ENCODE data around the gene SACM1L. TPM values are rescaled to one million over a fixed set of nuclear protein-coding genes. Genes with fewer than 3 reads are reported as not detected.

The SACM1L gene
- total and polyA plus RNA-seq, 2 of the 8 experiments (the other 6 are each of a cell fraction or from before 2014, with no cell fraction given) = 20.1 to 61.0 TPM

- Histone ChIP-seq H3K9ac (replicated peaks in 1 of 4; ENCODE audit: extremely low read depth in 1 of 4, low read depth in 3 of 4, low read length in 3 of 4) (no peak overlapping the region), H3K18ac (ENCODE audit: extremely low read depth, low read length) (no peak overlapping the region), H2BK5ac (ENCODE audit: low read depth, low read length) (no peak overlapping the region), H3K4ac (replicated peaks; ENCODE audit: insufficient read length, low read depth, low read length) (no peak overlapping the region), H3K14ac (ENCODE audit: insufficient read length) (no peak overlapping the region), H2BK20ac (ENCODE audit: low read length) (no peak overlapping the region), H3K9me3 (ENCODE audit: insufficient read depth in 2 of 2, low read depth in 1 of 2, low read length in 1 of 2) (no peaks in the 10 kb centered on the region), H3K23ac (ENCODE audit: insufficient read length) (no peak overlapping the region), H2BK120ac (replicated peaks; ENCODE audit: low read depth, low read length) (no peak overlapping the region), H2BK12ac (ENCODE audit: low read depth, low read length) (no peak overlapping the region), H3K4me1 (replicated peaks in 1 of 4; ENCODE audit: control insufficient read depth in 3 of 4, insufficient read depth in 4 of 4, low read length in 3 of 4) (peaks cover 5 to 20% (median 13%) of the 10 kb centered on the region in 4 experiments), H3K56ac (replicated peaks; ENCODE audit: insufficient read length, low read depth, low read length) (no peak overlapping the region), H2AFZ (ENCODE audit: low read length) (no peak overlapping the region), H4K91ac (replicated peaks; ENCODE audit: insufficient read length, low read length) (no peak overlapping the region), H3K27me3 (replicated peaks in 1 of 4; ENCODE audit: control insufficient read depth in 3 of 4, extremely low read depth in 1 of 4, insufficient read depth in 3 of 4, low read length in 3 of 4) (no peaks in the 10 kb centered on the region), H3K79me1 (ENCODE audit: low read depth, low read length) (no peaks in the 10 kb centered on the region; the same call in 1 of the 2 replicates), H3K4me3 (ENCODE audit: extremely low read depth in 1 of 4, insufficient read depth in 2 of 4, low read depth in 3 of 4, low read length in 4 of 4) (no peak overlapping the region), H3K23me2 (ENCODE audit: low read depth, low read length) (no peaks in the 10 kb centered on the region), H2AK5ac (ENCODE audit: low read depth, low read length) (no peak overlapping the region), H3K79me2 (ENCODE audit: control insufficient read depth in 1 of 2, insufficient read depth in 2 of 2, low read length in 2 of 2) (no peaks in the 10 kb centered on the region), H4K20me1 (replicated peaks in 1 of 2; ENCODE audit: control insufficient read depth in 1 of 2, insufficient read depth in 2 of 2, low read length in 2 of 2) (peaks cover 0 to 4% of the 10 kb centered on the region in 2 experiments), H4K5ac (ENCODE audit: insufficient read length, low read depth, low read length) (no peak overlapping the region), H2BK15ac (ENCODE audit: low read length) (no peak overlapping the region), H4K8ac (ENCODE audit: extremely low read depth, insufficient read depth, low read length) (no peak overlapping the region), H3K36me3 (ENCODE audit: control insufficient read depth in 2 of 4, insufficient read depth in 4 of 4, low read length in 3 of 4) (peaks cover 17 to 86% (median 39%) of the 10 kb centered on the region in 4 experiments), H3K27ac (ENCODE audit: low read depth, low read length) (no peak overlapping the region), H3K4me2 (ENCODE audit: insufficient read depth in 1 of 2, low read depth in 2 of 2, low read length in 2 of 2) (no peak overlapping the region)
- FAIRE-seq (no peak), DNase-seq (ENCODE audit: low read depth in 1 of 2, low spot score in 2 of 2) (no peak)
- TF ChIP-seq ATF3 (IDR thresholded peaks at IDR 0.05; ENCODE audit: insufficient read depth, low read depth, low read length) (no peak), E2F6 (IDR thresholded peaks at IDR 0.05) (no peak), CHD2 (IDR thresholded peaks at IDR 0.05; ENCODE audit: low read length) (no peak), ZNF274 (IDR thresholded peaks at IDR 0.05; ENCODE audit: borderline replicate concordance, extremely low read depth, low read length) (no peak), POLR2AphosphoS5 (IDR thresholded peaks at IDR 0.05; ENCODE audit: low read depth, low read length) (no peak), RBBP5 (IDR thresholded peaks at IDR 0.05; ENCODE audit: borderline replicate concordance, low read depth, low read length) (no peak)
- POLR2A ChIA-PET (ENCODE audit: partially characterized antibody) = interaction anchor here (0.6 to 2.0 kb wide), 3 partner anchors 8 to 12 kb away, joined by 3 to 7 read pairs (median 4); no protein-coding TSS in a partner anchor
- CTCF ChIA-PET (ENCODE audit: partially characterized antibody) = interaction anchor here (1.2 kb wide), 1 partner anchor 32 kb away, joined by 3 read pairs; no protein-coding TSS in a partner anchor
Observed at GRCh38 chr3:45736707-45737106, 47.5 kb downstream of the SACM1L start.

Measured in H1 (cell line).